ENCODE measurements around the gene SAMD9L.

DNA sequence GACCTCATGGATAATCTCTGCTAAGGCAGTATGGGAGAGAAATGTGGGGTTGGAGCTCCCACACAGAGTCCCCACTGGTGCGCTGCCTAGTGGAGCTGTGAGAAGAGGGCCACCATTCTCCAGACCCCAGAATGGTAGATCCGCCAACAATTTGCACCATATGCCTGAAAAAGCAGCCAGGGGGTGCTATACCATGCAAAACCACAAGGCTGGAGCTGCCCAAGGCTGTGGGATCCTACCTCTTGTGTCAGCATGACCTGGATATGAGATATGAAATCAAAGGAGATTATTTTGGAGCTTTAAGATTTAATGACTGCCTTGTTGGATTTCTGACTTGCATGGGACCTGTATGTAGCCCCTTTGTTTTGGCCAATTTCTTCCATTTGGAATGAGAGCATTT lies 27.0 kb upstream of the SAMD9L start:
- TF ChIP-seq, protein P1, sequence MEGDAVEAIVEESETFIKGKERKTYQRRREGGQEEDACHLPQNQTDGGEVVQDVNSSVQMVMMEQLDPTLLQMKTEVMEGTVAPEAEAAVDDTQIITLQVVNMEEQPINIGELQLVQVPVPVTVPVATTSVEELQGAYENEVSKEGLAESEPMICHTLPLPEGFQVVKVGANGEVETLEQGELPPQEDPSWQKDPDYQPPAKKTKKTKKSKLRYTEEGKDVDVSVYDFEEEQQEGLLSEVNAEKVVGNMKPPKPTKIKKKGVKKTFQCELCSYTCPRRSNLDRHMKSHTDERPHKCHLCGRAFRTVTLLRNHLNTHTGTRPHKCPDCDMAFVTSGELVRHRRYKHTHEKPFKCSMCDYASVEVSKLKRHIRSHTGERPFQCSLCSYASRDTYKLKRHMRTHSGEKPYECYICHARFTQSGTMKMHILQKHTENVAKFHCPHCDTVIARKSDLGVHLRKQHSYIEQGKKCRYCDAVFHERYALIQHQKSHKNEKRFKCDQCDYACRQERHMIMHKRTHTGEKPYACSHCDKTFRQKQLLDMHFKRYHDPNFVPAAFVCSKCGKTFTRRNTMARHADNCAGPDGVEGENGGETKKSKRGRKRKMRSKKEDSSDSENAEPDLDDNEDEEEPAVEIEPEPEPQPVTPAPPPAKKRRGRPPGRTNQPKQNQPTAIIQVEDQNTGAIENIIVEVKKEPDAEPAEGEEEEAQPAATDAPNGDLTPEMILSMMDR (IDR thresholded peaks at IDR 0.05; ENCODE audit: poor library complexity, severe bottlenecking): no peak
- TF ChIP-seq SMC3 (conservative IDR thresholded peaks at IDR 0.05; ENCODE audit: poor library complexity): no peak
- no peak for TF ChIP-seq MXI1 (conservative IDR thresholded peaks at IDR 0.05; ENCODE audit: poor library complexity, severe bottlenecking)
- TF ChIP-seq EP300 (conservative IDR thresholded peaks at IDR 0.05; ENCODE audit: poor library complexity, severe bottlenecking): no peak
- no peak for TF ChIP-seq RAD21 (conservative IDR thresholded peaks at IDR 0.05)
- no peak for TF ChIP-seq TAF1 (IDR thresholded peaks at IDR 0.05; ENCODE audit: low read depth)
- TF ChIP-seq, protein P2, sequence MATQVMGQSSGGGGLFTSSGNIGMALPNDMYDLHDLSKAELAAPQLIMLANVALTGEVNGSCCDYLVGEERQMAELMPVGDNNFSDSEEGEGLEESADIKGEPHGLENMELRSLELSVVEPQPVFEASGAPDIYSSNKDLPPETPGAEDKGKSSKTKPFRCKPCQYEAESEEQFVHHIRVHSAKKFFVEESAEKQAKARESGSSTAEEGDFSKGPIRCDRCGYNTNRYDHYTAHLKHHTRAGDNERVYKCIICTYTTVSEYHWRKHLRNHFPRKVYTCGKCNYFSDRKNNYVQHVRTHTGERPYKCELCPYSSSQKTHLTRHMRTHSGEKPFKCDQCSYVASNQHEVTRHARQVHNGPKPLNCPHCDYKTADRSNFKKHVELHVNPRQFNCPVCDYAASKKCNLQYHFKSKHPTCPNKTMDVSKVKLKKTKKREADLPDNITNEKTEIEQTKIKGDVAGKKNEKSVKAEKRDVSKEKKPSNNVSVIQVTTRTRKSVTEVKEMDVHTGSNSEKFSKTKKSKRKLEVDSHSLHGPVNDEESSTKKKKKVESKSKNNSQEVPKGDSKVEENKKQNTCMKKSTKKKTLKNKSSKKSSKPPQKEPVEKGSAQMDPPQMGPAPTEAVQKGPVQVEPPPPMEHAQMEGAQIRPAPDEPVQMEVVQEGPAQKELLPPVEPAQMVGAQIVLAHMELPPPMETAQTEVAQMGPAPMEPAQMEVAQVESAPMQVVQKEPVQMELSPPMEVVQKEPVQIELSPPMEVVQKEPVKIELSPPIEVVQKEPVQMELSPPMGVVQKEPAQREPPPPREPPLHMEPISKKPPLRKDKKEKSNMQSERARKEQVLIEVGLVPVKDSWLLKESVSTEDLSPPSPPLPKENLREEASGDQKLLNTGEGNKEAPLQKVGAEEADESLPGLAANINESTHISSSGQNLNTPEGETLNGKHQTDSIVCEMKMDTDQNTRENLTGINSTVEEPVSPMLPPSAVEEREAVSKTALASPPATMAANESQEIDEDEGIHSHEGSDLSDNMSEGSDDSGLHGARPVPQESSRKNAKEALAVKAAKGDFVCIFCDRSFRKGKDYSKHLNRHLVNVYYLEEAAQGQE (IDR thresholded peaks at IDR 0.05; ENCODE audit: borderline replicate concordance): no peak
- TF ChIP-seq EZH2 (IDR thresholded peaks at IDR 0.05; ENCODE audit: borderline replicate concordance, insufficient read depth, low read length, poor library complexity, severe bottlenecking): no peak

Data from neural cell (in vitro differentiated cells).